GM12878 (cell line): Measurements from ENCODE around the gene UBE2I. TPM values are rescaled to one million over a fixed set of nuclear protein-coding genes. Genes with fewer than 3 reads are reported as not detected.

Source experiments
- ATAC-seq: fragments of 200-7000 bp; cut with Tn5 transposase; 3 replicates; pipeline ENCODE4 v1.9.1; 2020; ENCODE audit warnings: mild to moderate bottlenecking, moderate library complexity
- BruUV-seq: library from RNA; stranded (reverse); fragments of 400-500 nt; replicated peaks from 2 replicates; lab custom pipeline; 2021; lab: Mats Ljungman, UMichigan
- CTCF ChIA-PET: fragments of 300-600 bp; sonication (Branson Sonifier 250); formaldehyde crosslinking; extraction: SDS; loops from one replicate; lab custom pipeline; 2021; ENCODE audit warnings: inconsistent platforms; lab: Yijun Ruan, JAX
- POLR2A ChIA-PET: fragments of 350-600 bp; formaldehyde crosslinking; extraction: SDS; loops from one replicate; lab custom pipeline; 2021; ENCODE audit warnings: inconsistent platforms; lab: Charles Lee
- RAD21 ChIA-PET: fragments of 300-600 bp; sonication (Branson Sonifier 250); formaldehyde crosslinking; loops from one replicate; lab custom pipeline; 2023; ENCODE audit warnings: antibody characterized with exemption; ENCODE audit not compliant: unreplicated experiment; lab: Charles Lee
- SMC1A ChIA-PET: fragments of 300-600 bp; sonication (Branson Sonifier 250); formaldehyde crosslinking; loops from one replicate; lab custom pipeline; 2023; ENCODE audit not compliant: unreplicated experiment, uncharacterized antibody; lab: Charles Lee
- DNase-seq: peaks from one replicate; pipeline ENCODE4 v3.0.0-alpha.2; 2011; ENCODE audit warnings: low read depth, low spot score
- FAIRE-seq: peaks from 3 replicates; lab custom pipeline; 2011; peaks lifted over from hg19 to GRCh38; lab: Jason Lieb, UNC
- H2AFZ ChIP-seq: 2 replicates; pipeline ENCODE4 v1.6.0; 2011; ENCODE audit warnings: low read depth, low read length, control low read depth; ENCODE audit not compliant: control insufficient read depth
- H3K27ac ChIP-seq: 2 replicates; pipeline ENCODE4 v1.5.1; 2011; ENCODE audit warnings: control low read depth; ENCODE audit not compliant: control insufficient read depth, insufficient read depth
- H3K27me3 ChIP-seq, 2 experiments: replicated peaks in 1 of 2; 2 replicates each; pipeline versions ENCODE4 v1.6.0 to v1.6.1; 2011; ENCODE audit warnings: low read length in 1 of 2; ENCODE audit not compliant: control insufficient read depth in 2 of 2, insufficient read depth in 2 of 2
- H3K36me3 ChIP-seq, 2 experiments: 2 replicates each; pipeline ENCODE4 v1.5.1; 2011; ENCODE audit warnings: low read length in 1 of 2; ENCODE audit not compliant: control insufficient read depth in 2 of 2, insufficient read depth in 2 of 2
- H3K4me1 ChIP-seq: 2 replicates; pipeline ENCODE4 v1.6.1; 2011; ENCODE audit warnings: mild to moderate bottlenecking, low read length, moderate library complexity, mixed read lengths; ENCODE audit not compliant: control insufficient read depth, insufficient read depth
- H3K4me2 ChIP-seq: 2 replicates; pipeline ENCODE4 v1.6.0; 2011; ENCODE audit warnings: control low read depth; ENCODE audit not compliant: control insufficient read depth, insufficient read depth
- H3K4me3 ChIP-seq: fragments of 200-600 bp; sonication (generic); 2 replicates; pipeline ENCODE4 v1.5.1; 2016
- H3K79me2 ChIP-seq: 2 replicates; pipeline ENCODE4 v1.6.0; 2011; ENCODE audit warnings: low read length; ENCODE audit not compliant: control insufficient read depth, insufficient read depth
- H3K9ac ChIP-seq: 2 replicates; pipeline ENCODE4 v1.8.0; 2011; ENCODE audit warnings: low read length, control low read depth, mixed read lengths; ENCODE audit not compliant: control insufficient read depth, insufficient read depth
- H3K9me3 ChIP-seq: replicated peaks from 3 replicates; pipeline ENCODE4 v1.5.1; 2011; ENCODE audit warnings: mild to moderate bottlenecking, low read length; ENCODE audit not compliant: control insufficient read depth, insufficient read depth
- H4K20me1 ChIP-seq: 2 replicates; pipeline ENCODE4 v1.6.0; 2011; ENCODE audit not compliant: control insufficient read depth, insufficient read depth
- CHD4 ChIP-seq: fragments of 200-600 bp; sonication (generic); IDR thresholded peaks from 2 replicates; pipeline ENCODE4 v1.6.1; 2016; ENCODE audit warnings: mild to moderate bottlenecking
- EED ChIP-seq: sonication (generic); IDR thresholded peaks from 2 replicates; pipeline ENCODE4 v1.6.1; 2016; ENCODE audit warnings: antibody characterized with exemption, low read depth
- IRF3 ChIP-seq: fragments of 450-650 bp; IDR thresholded peaks from 2 replicates; pipeline ENCODE4 v1.6.1; 2014; ENCODE audit warnings: mild to moderate bottlenecking
- JUNB ChIP-seq: IDR thresholded peaks from 2 replicates; pipeline ENCODE4 v1.6.1; 2016; ENCODE audit warnings: antibody characterized with exemption, mild to moderate bottlenecking
- KAT2A ChIP-seq: conservative IDR thresholded peaks from 2 replicates; pipeline ENCODE4 v1.6.1; 2011; ENCODE audit warnings: low read depth, low read length; ENCODE audit not compliant: control insufficient read depth
- PAX5 ChIP-seq: IDR thresholded peaks from 2 replicates; pipeline ENCODE4 v1.6.1; 2011; ENCODE audit warnings: low read depth, low read length, borderline replicate concordance
- POLR2AphosphoS2 ChIP-seq: IDR thresholded peaks from 2 replicates; pipeline ENCODE4 v1.6.1; 2011; ENCODE audit warnings: low read depth, mild to moderate bottlenecking, low read length, improper control_type of control experiment, moderate library complexity
- RBBP5 ChIP-seq: fragments of 200-600 bp; sonication (generic); conservative IDR thresholded peaks from 2 replicates; pipeline ENCODE4 v1.6.1; 2016
- RCOR1 ChIP-seq: conservative IDR thresholded peaks from 2 replicates; pipeline ENCODE4 v1.6.1; 2012; ENCODE audit warnings: low read depth, low read length, improper control_type of control experiment
- SIN3A ChIP-seq: IDR thresholded peaks from 2 replicates; pipeline ENCODE4 v1.6.1; 2012; ENCODE audit warnings: low read depth, low read length, improper control_type of control experiment
- SMC3 ChIP-seq: IDR thresholded peaks from 2 replicates; pipeline ENCODE4 v1.6.1; 2011; ENCODE audit warnings: low read length, improper control_type of control experiment, borderline replicate concordance
- TCF12 ChIP-seq: IDR thresholded peaks from 2 replicates; pipeline ENCODE4 v1.6.1; 2011; ENCODE audit warnings: low read depth, mild to moderate bottlenecking, low read length
- TCF7 ChIP-seq: IDR thresholded peaks from 2 replicates; pipeline ENCODE4 v1.6.1; 2014; ENCODE audit warnings: antibody characterized with exemption, borderline replicate concordance
- YY1 ChIP-seq: IDR thresholded peaks from 2 replicates; pipeline ENCODE4 v1.6.1; 2011; ENCODE audit warnings: low read depth, mild to moderate bottlenecking, low read length
- ZBTB11 ChIP-seq: fragments of 450-650 bp; formaldehyde crosslinking; IDR thresholded peaks from 2 replicates; pipeline ENCODE4 v1.5.0; 2022; ENCODE audit warnings: mild to moderate bottlenecking, missing genetic modification characterization
- ZNF274 ChIP-seq: IDR thresholded peaks from one replicate; pipeline ENCODE4 v1.8.0; 2011; ENCODE audit not compliant: insufficient read length, insufficient read depth
- ZNF687 ChIP-seq: fragments of 450-650 bp; IDR thresholded peaks from 2 replicates; pipeline ENCODE4 v1.6.1; 2017; ENCODE audit warnings: mild to moderate bottlenecking, moderate library complexity
- ZSCAN29 ChIP-seq: fragments of 450-650 bp; IDR thresholded peaks from 2 replicates; pipeline ENCODE4 v1.6.1; 2017; ENCODE audit warnings: mild to moderate bottlenecking, moderate library complexity
- WGBS: methylation state at CpG from one replicate; pipeline ENCODE4 v1.1.6; 2016; ENCODE audit warnings: low lambda C conversion rate; ENCODE audit not compliant: insufficient replicate concordance, insufficient coverage; ENCODE audit errors: missing lambda C conversion rate; 5-methylcytosine and 5-hydroxymethylcytosine counted together
- in situ Hi-C: fragments of 300-500 bp; cut with MboI; formaldehyde crosslinking; loops from 9 replicates; pipeline ENCODE4 v1.14.3; 2018; ENCODE audit warnings: mixed read lengths
- intact Hi-C: fragments of 100-400 bp; cut with micrococcal nuclease; formaldehyde crosslinking; loops from one replicate; pipeline ENCODE4 v1.14.2; 2022; ENCODE audit not compliant: unreplicated experiment
- polyA plus RNA-seq, 11 experiments: library from polyadenylated mRNA; depleted of rRNA in 4 of 11; unstranded in 6 of 11; stranded (reverse) in 5 of 11; fragments of >200 nt; fragmentation: Nextera tagmentation in 4 of 11; fragmentation: Illumina TruSeq in 1 of 11; extraction: Ambion mirVana in 4 of 11; extraction: Trizol in 1 of 11; gene quantifications; 1 replicate in 1 of 11; 2 replicates in 10 of 11; pipeline versions ENCODE4 v1.2.1 to v1.2.3, GENCODE V29; 2011 to 2016; ENCODE audit warnings: inconsistent platforms in 2 of 11, missing spikeins in 2 of 11, low read depth in 1 of 11
- total RNA-seq, 4 experiments: library from RNA; depleted of rRNA in 3 of 4; stranded (reverse); fragments of >200 nt in 3 of 4; fragmentation: Illumina TruSeq in 1 of 4; extraction: Trizol in 1 of 4; gene quantifications; 2 replicates each; pipeline versions ENCODE4 v1.2.1 to v1.2.3, GENCODE V29; 2013 to 2021

Gene UBE2I
- total and polyA plus RNA-seq, 10 of the 15 experiments (the other 5 are each of a cell fraction or from before 2014, with no cell fraction given) = 47.5 to 243 (median 194) TPM

GRCh38 chr16:1276580-1276878, 32.9 kb upstream of the UBE2I start:
- FAIRE-seq = no peak
- ChIA-PET POLR2A (no interaction called here), CTCF (no interaction called here), SMC1A (no interaction called here), RAD21 (no interaction called here)
- no peaks in the 10 kb centered on the region for H4K20me1 ChIP-seq
- no peak overlapping the region for H3K9ac ChIP-seq
- no peak for DNase-seq
- no peaks in the 10 kb centered on the region; a peak in 1 of 4 replicates for H3K27me3 ChIP-seq
- H3K36me3 ChIP-seq = no peaks in the 10 kb centered on the region
- no peak overlapping the region for H2AFZ ChIP-seq
- no peak for ATAC-seq
- in situ Hi-C loops = no loop called here
- intact Hi-C loops = no loop called here
- H3K79me2 ChIP-seq = no peaks in the 10 kb centered on the region
- no peak overlapping the region for H3K4me3 ChIP-seq
- no peak overlapping the region for H3K27ac ChIP-seq
- H3K9me3 ChIP-seq = no peaks in the 10 kb centered on the region
- H3K4me1 ChIP-seq = no peaks in the 10 kb centered on the region
- 73% methylated on average over 6 of the region's 14 CpGs for whole genome bisulfite sequencing
- H3K4me2 ChIP-seq = no peak overlapping the region
- TF ChIP-seq ZSCAN29 = no peak
- TF ChIP-seq TCF7 = no peak
- no peak for TF ChIP-seq ZNF687
- no peak for TF ChIP-seq KAT2A
- TF ChIP-seq SIN3A = no peak
- no peak for TF ChIP-seq RBBP5
- TF ChIP-seq IRF3 = no peak
- TF ChIP-seq JUNB = no peak
- TF ChIP-seq POLR2AphosphoS2 = no peak
- no peak for TF ChIP-seq YY1
- no peak for TF ChIP-seq EED
- no peak for TF ChIP-seq CHD4
- no peak for TF ChIP-seq ZNF274
- no peak for TF ChIP-seq TCF12
- no peak for TF ChIP-seq ZBTB11 (CRISPR knock-in tag)
- no peak for TF ChIP-seq PAX5
- TF ChIP-seq RCOR1 = no peak
- TF ChIP-seq SMC3 = no peak
- TF ChIP-seq, all 136 proteins: peak for 0
- no TSS peak for BruUV-seq
